K562 (cell line): Measurements from ENCODE around the gene SERF2. TPM values are rescaled to one million over a fixed set of nuclear protein-coding genes. Genes with fewer than 3 reads are reported as not detected.
A peak's percentile ranks its signal among the peaks of the same experiment; 100 is the strongest.

Source experiments
- BRD9 ChIP-seq: fragments of 450-650 bp; IDR thresholded peaks from 2 replicates; pipeline ENCODE4 v1.6.1; 2018; ENCODE audit warnings: low read depth; ENCODE audit not compliant: partially characterized antibody
- ELF4 ChIP-seq: fragments of 450-650 bp; formaldehyde crosslinking; IDR thresholded peaks from 2 replicates; pipeline ENCODE4 v1.4.0; 2022; ENCODE audit warnings: missing genetic modification characterization
- L3MBTL2 ChIP-seq: fragments of 450-650 bp; IDR thresholded peaks from 2 replicates; pipeline ENCODE4 v1.6.1; 2016; ENCODE audit warnings: mild to moderate bottlenecking, moderate library complexity
- LCOR ChIP-seq: sonication (generic); formaldehyde crosslinking; IDR thresholded peaks from 2 replicates; pipeline ENCODE4 v1.8.0; 2022; ENCODE audit warnings: mild to moderate bottlenecking, missing genetic modification reagents
- MYC ChIP-seq, 2 experiments: fragments of 250-450 bp in 1 of 2; sonication (Bioruptor Pico) in 1 of 2; IDR thresholded peaks; 2 replicates each; pipeline versions ENCODE4 v1.5.1 to v1.6.1; 2012 to 2021; ENCODE audit warnings: low read depth in 2 of 2, borderline replicate concordance in 1 of 2, improper control_type of control experiment in 1 of 2, low read length in 1 of 2, mild to moderate bottlenecking in 1 of 2, moderate library complexity in 1 of 2
- PCBP1 ChIP-seq: fragments of 200-400 bp; formaldehyde crosslinking; IDR thresholded peaks from 2 replicates; pipeline ENCODE4 v1.6.1; 2018; ENCODE audit warnings: mild to moderate bottlenecking, low read depth, low read length; ENCODE audit not compliant: poor library complexity, severe bottlenecking
- RAD21 ChIP-seq, 2 experiments: fragments of 250-450 bp in 1 of 2; fragments of 450-650 bp in 1 of 2; sonication (Bioruptor Pico) in 1 of 2; formaldehyde crosslinking in 1 of 2; IDR thresholded peaks in 1 of 2; conservative IDR thresholded peaks in 1 of 2; 2 replicates each; pipeline versions ENCODE4 v1.4.0 to v1.8.0; 2020 to 2022; ENCODE audit warnings: mild to moderate bottlenecking in 2 of 2, moderate library complexity in 1 of 2
- SLC30A9 ChIP-seq: fragments of 250-450 bp; sonication (Bioruptor Pico); IDR thresholded peaks from 2 replicates; pipeline ENCODE4 v1.8.0; 2022; ENCODE audit warnings: mild to moderate bottlenecking, moderate library complexity
- SMAD4 ChIP-seq: fragments of 250-450 bp; sonication (Bioruptor Pico); conservative IDR thresholded peaks from 2 replicates; pipeline ENCODE4 v1.8.0; 2021; ENCODE audit warnings: inconsistent platforms, mild to moderate bottlenecking, moderate library complexity
- STAG1 ChIP-seq: sonication (generic); formaldehyde crosslinking; IDR thresholded peaks from 2 replicates; pipeline ENCODE4 v1.5.0; 2020; ENCODE audit warnings: missing genetic modification reagents, borderline replicate concordance
- STAT5A ChIP-seq: IDR thresholded peaks from 2 replicates; pipeline ENCODE4 v1.6.1; 2012; ENCODE audit warnings: low read length, inconsistent platforms, borderline replicate concordance
- ZFP30 ChIP-seq: fragments of 250-450 bp; sonication (Bioruptor Pico); IDR thresholded peaks from 2 replicates; pipeline ENCODE4 v1.8.0; 2022; ENCODE audit warnings: moderate library complexity, mild to moderate bottlenecking, inconsistent platforms, borderline replicate concordance
- polyA plus RNA-seq, 8 experiments: library from polyadenylated mRNA; depleted of rRNA in 4 of 8; stranded (reverse) in 5 of 8; unstranded in 3 of 8; fragments of >200 nt; fragmentation: Nextera tagmentation in 2 of 8; fragmentation: Illumina TruSeq in 1 of 8; extraction: Ambion mirVana in 2 of 8; extraction: Trizol in 1 of 8; gene quantifications; 2 replicates each; pipeline versions ENCODE4 v1.2.1 to v1.2.3, GENCODE V29; 2011 to 2014; ENCODE audit warnings: inconsistent platforms in 1 of 8, missing spikeins in 1 of 8
- total RNA-seq, 7 experiments: library from RNA; depleted of rRNA in 6 of 7; stranded (reverse); fragments of >200 nt in 6 of 7; fragmentation: Illumina TruSeq in 2 of 7; extraction: Trizol in 2 of 7; gene quantifications; 2 replicates each; pipeline versions ENCODE4 v1.2.1 to v1.2.3, GENCODE V29; 2011 to 2021; ENCODE audit warnings: low replicate concordance in 1 of 7
- TF ChIP-seq, protein P1 (sequence below): sonication (generic); formaldehyde crosslinking; IDR thresholded peaks from 2 replicates; pipeline ENCODE4 v1.8.0; 2023; ENCODE audit warnings: mild to moderate bottlenecking, missing genetic modification reagents
- TF ChIP-seq, protein P2 (sequence below), 2 experiments: IDR thresholded peaks; 2 replicates each; pipeline ENCODE4 v1.6.1; 2011; ENCODE audit warnings: borderline replicate concordance in 1 of 2, control low read depth in 1 of 2, low read depth in 1 of 2, low read length in 1 of 2, mild to moderate bottlenecking in 1 of 2, mixed read lengths in 1 of 2, moderate library complexity in 1 of 2; ENCODE audit not compliant: insufficient read depth in 1 of 2, insufficient read length in 1 of 2, poor library complexity in 1 of 2, severe bottlenecking in 1 of 2; ENCODE audit errors: extremely low read depth in 1 of 2

Gene SERF2
- total and polyA plus RNA-seq, 9 of the 15 experiments (the other 6 are each of a cell fraction or from before 2014, with no cell fraction given), result 497 to 3,360 (median 867) TPM

DNA sequence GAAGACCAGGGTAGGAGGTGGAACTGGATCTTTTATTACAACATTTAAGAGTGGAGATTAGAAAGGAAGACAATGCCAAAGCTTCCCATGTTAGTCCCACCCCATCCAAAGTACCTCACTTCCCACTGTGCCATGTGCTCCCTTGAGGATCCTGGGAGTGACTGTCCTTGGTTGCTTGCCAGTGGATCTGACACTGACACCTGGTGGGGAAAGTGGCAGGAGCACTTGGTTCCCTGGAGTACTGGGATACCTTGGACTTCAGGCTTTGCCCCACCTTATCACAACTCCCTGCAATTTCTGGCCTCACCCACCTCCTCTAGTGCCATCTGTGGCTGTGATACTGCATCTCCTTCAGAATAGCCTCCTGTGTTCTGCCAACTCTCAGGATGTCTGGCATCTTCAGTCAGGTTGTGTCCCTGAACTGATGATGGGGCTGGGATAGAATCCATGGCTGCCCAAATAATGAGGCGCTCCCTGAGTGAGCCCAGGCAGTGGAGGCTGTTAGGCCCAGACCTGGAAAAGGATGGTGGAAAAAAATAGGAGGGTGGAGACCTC is 16.6 kb upstream of the SERF2 start (continued):
- no peak for TF ChIP-seq SMAD4 (CRISPR knock-in tag)
- TF ChIP-seq BRD9, result no peak
- TF ChIP-seq, protein P1, sequence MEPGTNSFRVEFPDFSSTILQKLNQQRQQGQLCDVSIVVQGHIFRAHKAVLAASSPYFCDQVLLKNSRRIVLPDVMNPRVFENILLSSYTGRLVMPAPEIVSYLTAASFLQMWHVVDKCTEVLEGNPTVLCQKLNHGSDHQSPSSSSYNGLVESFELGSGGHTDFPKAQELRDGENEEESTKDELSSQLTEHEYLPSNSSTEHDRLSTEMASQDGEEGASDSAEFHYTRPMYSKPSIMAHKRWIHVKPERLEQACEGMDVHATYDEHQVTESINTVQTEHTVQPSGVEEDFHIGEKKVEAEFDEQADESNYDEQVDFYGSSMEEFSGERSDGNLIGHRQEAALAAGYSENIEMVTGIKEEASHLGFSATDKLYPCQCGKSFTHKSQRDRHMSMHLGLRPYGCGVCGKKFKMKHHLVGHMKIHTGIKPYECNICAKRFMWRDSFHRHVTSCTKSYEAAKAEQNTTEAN (CRISPR knock-in tag), result no peak
- peak in 1 of 2 experiments; percentile 34; a peak in 3 of 4 replicates for TF ChIP-seq RAD21 (CRISPR knock-in tag; conservative IDR thresholded peaks at IDR 0.05 in 1 of 2, IDR thresholded peaks at IDR 0.05 in 1 of 2)
- no peak for TF ChIP-seq PCBP1
- TF ChIP-seq L3MBTL2, result peak; percentile 54; the same call in 1 of the 2 replicates
- no peak for TF ChIP-seq STAG1
- no peak for TF ChIP-seq STAT5A
- peak; percentile 67 for TF ChIP-seq MYC (IDR thresholded peaks at IDR 0.05; ENCODE audit: low read depth, low read length)
- no peak for TF ChIP-seq MYC (CRISPR knock-in tag; IDR thresholded peaks at IDR 0.05; ENCODE audit: borderline replicate concordance, low read depth)
- no peak for TF ChIP-seq SLC30A9
- TF ChIP-seq, protein P2, sequence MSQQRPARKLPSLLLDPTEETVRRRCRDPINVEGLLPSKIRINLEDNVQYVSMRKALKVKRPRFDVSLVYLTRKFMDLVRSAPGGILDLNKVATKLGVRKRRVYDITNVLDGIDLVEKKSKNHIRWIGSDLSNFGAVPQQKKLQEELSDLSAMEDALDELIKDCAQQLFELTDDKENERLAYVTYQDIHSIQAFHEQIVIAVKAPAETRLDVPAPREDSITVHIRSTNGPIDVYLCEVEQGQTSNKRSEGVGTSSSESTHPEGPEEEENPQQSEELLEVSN (IDR thresholded peaks at IDR 0.05; ENCODE audit: borderline replicate concordance in 1 of 2, extremely low read depth in 1 of 2, insufficient read depth in 1 of 2, insufficient read length in 1 of 2, low read depth in 1 of 2, low read length in 1 of 2, poor library complexity in 1 of 2, severe bottlenecking in 1 of 2), result peak in 1 of 2 experiments; percentile 11
- no peak for TF ChIP-seq ZFP30 (CRISPR knock-in tag)
- TF ChIP-seq LCOR, result no peak
- no peak for TF ChIP-seq ELF4 (CRISPR knock-in tag)
